Muscle layer of duodenum (tissue), 2 donors: ENCODE results near the gene SLC35F1.

ENCODE experiments used
- H3K27ac ChIP-seq: one replicate; pipeline ENCODE4 v1.7.0; 2013; ENCODE audit warnings: mild to moderate bottlenecking, low read length
- H3K27me3 ChIP-seq: one replicate; pipeline ENCODE4 v1.7.0; 2013; ENCODE audit warnings: low read depth, mild to moderate bottlenecking, control low read depth, low read length
- H3K36me3 ChIP-seq, 2 donors: one replicate each; pipeline ENCODE4 v1.7.0; 2013; ENCODE audit warnings: low read length in 2 of 2, control low read depth in 1 of 2, mild to moderate bottlenecking in 1 of 2; ENCODE audit not compliant: insufficient read depth in 2 of 2, control insufficient read depth in 1 of 2
- H3K4me1 ChIP-seq, 2 donors: one replicate each; pipeline ENCODE4 v1.7.0; 2013; ENCODE audit warnings: low read length in 2 of 2, mild to moderate bottlenecking in 2 of 2, control low read depth in 1 of 2, moderate library complexity in 1 of 2; ENCODE audit not compliant: insufficient read depth in 2 of 2, control insufficient read depth in 1 of 2
- H3K4me3 ChIP-seq, 2 donors: one replicate each; pipeline ENCODE4 v1.7.0; 2013; ENCODE audit warnings: low read length in 2 of 2, low read depth in 1 of 2, mild to moderate bottlenecking in 1 of 2
- H3K9me3 ChIP-seq, 2 donors: one replicate each; pipeline ENCODE4 v1.7.0; 2013; ENCODE audit warnings: low read length in 2 of 2, control low read depth in 1 of 2, mild to moderate bottlenecking in 1 of 2; ENCODE audit not compliant: control insufficient read depth in 1 of 2
- donor health status: healthy.

The SLC35F1 gene

GRCh38 chr6:117910549-117910948, 3.5 kb downstream of the SLC35F1 start:
- Histone ChIP-seq H3K36me3 (no peaks in the 10 kb centered on the region), H3K27me3 (no peaks in the 10 kb centered on the region), H3K9me3 (no peaks in the 10 kb centered on the region), H3K27ac (no peak overlapping the region), H3K4me1 (peaks cover 0 to 21% of the 10 kb centered on the region in 2 donors), H3K4me3 (no peak overlapping the region)

- Histone ChIP-seq H3K27ac (no peak overlapping the region), H3K4me3 (no peak overlapping the region), H3K9me3 (no peaks in the 10 kb centered on the region), H3K36me3 (no peaks in the 10 kb centered on the region), H3K27me3 (no peaks in the 10 kb centered on the region), H3K4me1 (peaks cover 0 to 20% of the 10 kb centered on the region in 2 donors)
Observed at GRCh38 chr6:117911150-117911549, 4.1 kb downstream of the SLC35F1 start.

- Histone ChIP-seq H3K4me1 (peaks cover 0 to 15% of the 10 kb centered on the region in 2 donors), H3K27ac (no peak overlapping the region), H3K4me3 (no peak overlapping the region), H3K36me3 (no peaks in the 10 kb centered on the region), H3K27me3 (no peaks in the 10 kb centered on the region), H3K9me3 (no peaks in the 10 kb centered on the region)
Observed at GRCh38 chr6:117911660-117912059, 4.6 kb downstream of the SLC35F1 start.

GRCh38 chr6:117915846-117916245, 8.8 kb downstream of the SLC35F1 start:
- Histone ChIP-seq H3K27me3 (no peaks in the 10 kb centered on the region), H3K36me3 (no peaks in the 10 kb centered on the region), H3K4me3 (no peak overlapping the region), H3K4me1 (no peaks in the 10 kb centered on the region), H3K27ac (no peak overlapping the region), H3K9me3 (no peaks in the 10 kb centered on the region)

- no peaks in the 10 kb centered on the region for H3K27me3 ChIP-seq
- H3K9me3 ChIP-seq = no peaks in the 10 kb centered on the region
- no peak overlapping the region for H3K4me3 ChIP-seq
- H3K4me1 ChIP-seq = no peaks in the 10 kb centered on the region
- H3K27ac ChIP-seq = no peak overlapping the region
- H3K36me3 ChIP-seq = no peaks in the 10 kb centered on the region
Observed at GRCh38 chr6:117916483-117916882, 9.4 kb downstream of the SLC35F1 start.

- no peaks in the 10 kb centered on the region for H3K4me1 ChIP-seq
- no peaks in the 10 kb centered on the region for H3K36me3 ChIP-seq
- no peaks in the 10 kb centered on the region for H3K27me3 ChIP-seq
- H3K4me3 ChIP-seq = no peak overlapping the region
- no peak overlapping the region for H3K27ac ChIP-seq
- no peaks in the 10 kb centered on the region for H3K9me3 ChIP-seq
Observed at GRCh38 chr6:117917176-117917575, 10.1 kb downstream of the SLC35F1 start.

GRCh38 chr6:117918454-117918853, 11.4 kb downstream of the SLC35F1 start:
- H3K27me3 ChIP-seq = no peaks in the 10 kb centered on the region
- H3K36me3 ChIP-seq = no peaks in the 10 kb centered on the region

GRCh38 chr6:117919275-117919674, 12.2 kb downstream of the SLC35F1 start:
- Histone ChIP-seq H3K4me3 (no peak overlapping the region), H3K4me1 (no peaks in the 10 kb centered on the region), H3K36me3 (no peaks in the 10 kb centered on the region), H3K9me3 (no peaks in the 10 kb centered on the region), H3K27me3 (no peaks in the 10 kb centered on the region), H3K27ac (no peak overlapping the region)

More at GRCh38 chr6:117918454-117918853, 11.4 kb downstream of the SLC35F1 start:
- Histone ChIP-seq H3K9me3 (no peaks in the 10 kb centered on the region), H3K4me3 (no peak overlapping the region), H3K4me1 (no peaks in the 10 kb centered on the region), H3K27ac (no peak overlapping the region)

GRCh38 chr6:117919775-117920729, 13.0 kb downstream of the SLC35F1 start:
- no peaks in the 10 kb centered on the region for H3K9me3 ChIP-seq
- H3K27ac ChIP-seq = no peak overlapping the region
- no peaks in the 10 kb centered on the region for H3K27me3 ChIP-seq
- H3K36me3 ChIP-seq = no peaks in the 10 kb centered on the region
- no peaks in the 10 kb centered on the region for H3K4me1 ChIP-seq
- H3K4me3 ChIP-seq = peak overlapping the region; percentile 7 to 58

GRCh38 chr6:117924690-117925089, 17.6 kb downstream of the SLC35F1 start:
- H3K36me3 ChIP-seq = no peaks in the 10 kb centered on the region
- no peak overlapping the region for H3K27ac ChIP-seq
- no peak overlapping the region for H3K4me3 ChIP-seq
- H3K9me3 ChIP-seq = peaks cover 0 to 4% of the 10 kb centered on the region in 2 donors
- no peaks in the 10 kb centered on the region for H3K4me1 ChIP-seq
- no peaks in the 10 kb centered on the region for H3K27me3 ChIP-seq

GRCh38 chr6:117927866-117928265, 20.8 kb downstream of the SLC35F1 start:
- H3K27me3 ChIP-seq = no peaks in the 10 kb centered on the region
- H3K4me3 ChIP-seq = no peak overlapping the region
- no peaks in the 10 kb centered on the region for H3K36me3 ChIP-seq
- peaks cover 0 to 4% of the 10 kb centered on the region in 2 donors for H3K9me3 ChIP-seq
- no peaks in the 10 kb centered on the region for H3K4me1 ChIP-seq
- no peak overlapping the region for H3K27ac ChIP-seq
